SJCRH30 (cell line): ENCODE measurements around the gene ELP4. TPM values are rescaled to one million over a fixed set of nuclear protein-coding genes. Genes with fewer than 3 reads are reported as not detected.

Experiments
- DNase-seq, 2 experiments: peaks; one replicate each; pipeline ENCODE4 v3.0.0-alpha.2; 2015 to 2020
- H3K27ac ChIP-seq: fragments of 250-450 bp; sonication (Bioruptor Pico); 2 replicates; pipeline ENCODE4 v1.5.1; 2020; ENCODE audit warnings: mild to moderate bottlenecking, moderate library complexity
- H3K27me3 ChIP-seq: fragments of 250-450 bp; sonication (Bioruptor Pico); 2 replicates; pipeline ENCODE4 v1.5.1; 2020; ENCODE audit warnings: mild to moderate bottlenecking, moderate library complexity
- H3K36me3 ChIP-seq: fragments of 250-450 bp; sonication (Bioruptor Pico); 2 replicates; pipeline ENCODE4 v1.5.1; 2020; ENCODE audit warnings: mild to moderate bottlenecking, moderate library complexity
- H3K4me1 ChIP-seq: fragments of 250-450 bp; sonication (Bioruptor Pico); 2 replicates; pipeline ENCODE4 v1.5.1; 2020; ENCODE audit warnings: mild to moderate bottlenecking, moderate library complexity
- H3K4me3 ChIP-seq: fragments of 250-450 bp; sonication (Bioruptor Pico); 2 replicates; pipeline ENCODE4 v1.5.1; 2020; ENCODE audit warnings: mild to moderate bottlenecking, moderate library complexity
- H3K9me3 ChIP-seq: fragments of 250-450 bp; sonication (Bioruptor Pico); replicated peaks from 2 replicates; pipeline ENCODE4 v1.5.1; 2020; ENCODE audit warnings: mild to moderate bottlenecking, moderate library complexity
- total RNA-seq: library from RNA; depleted of rRNA; stranded (reverse); fragments of >200 nt; shearing (Covaris generic); gene quantifications from 2 replicates; pipeline ENCODE4 v1.2.3, GENCODE V29; 2014

The ELP4 gene
- total RNA-seq, 1 experiment from 2014 or later = 21.6 TPM

GRCh38 chr11:31780078-31780477 is 270.5 kb downstream of the ELP4 start:
- H3K4me3 ChIP-seq = no peak overlapping the region
- H3K27me3 ChIP-seq = no peaks in the 10 kb centered on the region
- no peaks in the 10 kb centered on the region for H3K36me3 ChIP-seq
- H3K9me3 ChIP-seq = no peaks in the 10 kb centered on the region
- H3K4me1 ChIP-seq = no peaks in the 10 kb centered on the region
- no peak for DNase-seq
- H3K27ac ChIP-seq = no peak overlapping the region

GRCh38 chr11:31780480-31780971 is 271.0 kb downstream of the ELP4 start:
- Histone ChIP-seq H3K27ac (no peak overlapping the region), H3K4me1 (no peaks in the 10 kb centered on the region), H3K4me3 (no peak overlapping the region), H3K9me3 (no peaks in the 10 kb centered on the region), H3K36me3 (no peaks in the 10 kb centered on the region), H3K27me3 (no peaks in the 10 kb centered on the region)
- DNase-seq = no peak

- Histone ChIP-seq H3K4me3 (no peak overlapping the region), H3K36me3 (no peaks in the 10 kb centered on the region), H3K4me1 (no peaks in the 10 kb centered on the region), H3K27ac (no peak overlapping the region), H3K9me3 (no peaks in the 10 kb centered on the region), H3K27me3 (no peaks in the 10 kb centered on the region)
- no peak for DNase-seq
Observed at GRCh38 chr11:31782257-31782656, 272.7 kb downstream of the ELP4 start.

GRCh38 chr11:31783252-31783651 is 273.7 kb downstream of the ELP4 start:
- no peaks in the 10 kb centered on the region for H3K27me3 ChIP-seq
- H3K27ac ChIP-seq = no peak overlapping the region
- no peak for DNase-seq
- no peak overlapping the region for H3K4me3 ChIP-seq
- H3K4me1 ChIP-seq = no peaks in the 10 kb centered on the region
- no peaks in the 10 kb centered on the region for H3K9me3 ChIP-seq
- no peaks in the 10 kb centered on the region for H3K36me3 ChIP-seq

GRCh38 chr11:31784611-31785010 is 275.0 kb downstream of the ELP4 start:
- H3K36me3 ChIP-seq = no peaks in the 10 kb centered on the region
- no peak overlapping the region for H3K27ac ChIP-seq
- H3K27me3 ChIP-seq = no peaks in the 10 kb centered on the region
- no peak for DNase-seq
- H3K9me3 ChIP-seq = no peaks in the 10 kb centered on the region
- no peaks in the 10 kb centered on the region for H3K4me1 ChIP-seq
- H3K4me3 ChIP-seq = no peak overlapping the region

GRCh38 chr11:31786996-31787685 is 277.6 kb downstream of the ELP4 start:
- no peak overlapping the region for H3K4me3 ChIP-seq
- no peak overlapping the region for H3K27ac ChIP-seq
- DNase-seq = no peak
- no peaks in the 10 kb centered on the region for H3K36me3 ChIP-seq
- H3K4me1 ChIP-seq = no peaks in the 10 kb centered on the region
- no peaks in the 10 kb centered on the region for H3K27me3 ChIP-seq
- H3K9me3 ChIP-seq = no peaks in the 10 kb centered on the region

GRCh38 chr11:31788085-31788484 is 278.5 kb downstream of the ELP4 start:
- Histone ChIP-seq H3K27ac (no peak overlapping the region), H3K9me3 (no peaks in the 10 kb centered on the region), H3K4me1 (no peaks in the 10 kb centered on the region), H3K36me3 (no peaks in the 10 kb centered on the region), H3K27me3 (no peaks in the 10 kb centered on the region), H3K4me3 (no peak overlapping the region)
- DNase-seq = no peak

GRCh38 chr11:31790649-31791048 is 281.1 kb downstream of the ELP4 start:
- no peaks in the 10 kb centered on the region for H3K36me3 ChIP-seq
- no peaks in the 10 kb centered on the region for H3K27me3 ChIP-seq
- no peaks in the 10 kb centered on the region for H3K4me1 ChIP-seq
- no peaks in the 10 kb centered on the region for H3K9me3 ChIP-seq
- H3K4me3 ChIP-seq = no peak overlapping the region
- no peak overlapping the region for H3K27ac ChIP-seq
- DNase-seq = no peak

GRCh38 chr11:31792036-31792435 is 282.5 kb downstream of the ELP4 start:
- Histone ChIP-seq H3K27ac (no peak overlapping the region), H3K4me3 (no peak overlapping the region), H3K9me3 (no peaks in the 10 kb centered on the region), H3K4me1 (no peaks in the 10 kb centered on the region), H3K27me3 (no peaks in the 10 kb centered on the region), H3K36me3 (no peaks in the 10 kb centered on the region)
- no peak for DNase-seq

- H3K9me3 ChIP-seq = no peaks in the 10 kb centered on the region
- no peaks in the 10 kb centered on the region for H3K4me1 ChIP-seq
- no peak overlapping the region for H3K27ac ChIP-seq
- H3K4me3 ChIP-seq = no peak overlapping the region
- DNase-seq = no peak
- no peaks in the 10 kb centered on the region for H3K36me3 ChIP-seq
- H3K27me3 ChIP-seq = no peaks in the 10 kb centered on the region
Observed at GRCh38 chr11:31792456-31792855, 282.9 kb downstream of the ELP4 start.

- Histone ChIP-seq H3K4me3 (no peak overlapping the region), H3K9me3 (no peaks in the 10 kb centered on the region), H3K4me1 (no peaks in the 10 kb centered on the region), H3K27ac (no peak overlapping the region), H3K27me3 (no peaks in the 10 kb centered on the region), H3K36me3 (no peaks in the 10 kb centered on the region)
- no peak for DNase-seq
Observed at GRCh38 chr11:31793264-31793663, 283.7 kb downstream of the ELP4 start.

- no peak overlapping the region for H3K27ac ChIP-seq
- no peaks in the 10 kb centered on the region for H3K27me3 ChIP-seq
- no peak for DNase-seq
- no peaks in the 10 kb centered on the region for H3K4me1 ChIP-seq
- no peaks in the 10 kb centered on the region for H3K36me3 ChIP-seq
- H3K9me3 ChIP-seq = no peaks in the 10 kb centered on the region
- no peak overlapping the region for H3K4me3 ChIP-seq
Observed at GRCh38 chr11:31794548-31794947, 285.0 kb downstream of the ELP4 start.

GRCh38 chr11:31795706-31796498 is 286.3 kb downstream of the ELP4 start:
- no peak overlapping the region for H3K27ac ChIP-seq
- H3K9me3 ChIP-seq = no peaks in the 10 kb centered on the region
- no peaks in the 10 kb centered on the region for H3K27me3 ChIP-seq
- H3K4me3 ChIP-seq = no peak overlapping the region
- H3K36me3 ChIP-seq = no peaks in the 10 kb centered on the region
- H3K4me1 ChIP-seq = no peaks in the 10 kb centered on the region
- no peak for DNase-seq

- Histone ChIP-seq H3K4me3 (no peak overlapping the region), H3K27me3 (no peaks in the 10 kb centered on the region), H3K27ac (no peak overlapping the region), H3K4me1 (no peaks in the 10 kb centered on the region), H3K9me3 (no peaks in the 10 kb centered on the region), H3K36me3 (no peaks in the 10 kb centered on the region)
- no peak for DNase-seq
Observed at GRCh38 chr11:31796499-31797189, 287.1 kb downstream of the ELP4 start.
